ENCODE measurements around the gene OR8S1.

DNA sequence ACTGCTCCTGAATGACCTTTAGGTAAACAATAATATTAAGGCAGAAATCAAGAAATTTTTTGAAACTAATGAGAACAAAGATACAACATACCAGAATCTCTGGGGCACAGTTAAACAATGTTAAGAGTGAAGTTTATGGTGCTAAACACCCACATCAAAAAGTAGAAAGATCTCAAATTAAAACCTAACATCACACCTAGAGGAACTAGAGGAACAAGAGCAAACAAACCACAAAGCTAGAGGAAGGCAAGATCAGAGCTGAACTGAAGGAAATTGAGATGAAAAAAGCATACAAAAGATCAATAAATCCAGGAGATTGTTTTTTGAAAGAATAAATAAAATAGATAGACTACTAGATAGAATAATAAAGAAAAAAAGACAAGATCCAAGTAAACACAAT is 7.2 kb downstream of the OR8S1 start:
- TF ChIP-seq ZNF24 (IDR thresholded peaks at IDR 0.05) = no peak
- no peak for TF ChIP-seq EZH2 (IDR thresholded peaks at IDR 0.05; ENCODE audit: borderline replicate concordance, control insufficient read depth, low read depth, low read length)
- no peak for TF ChIP-seq IKZF2 (IDR thresholded peaks at IDR 0.05)
- no peak for TF ChIP-seq BHLHE40 (IDR thresholded peaks at IDR 0.05; ENCODE audit: borderline replicate concordance in 1 of 2, low read depth in 2 of 2, low read length in 1 of 2)
- no peak for TF ChIP-seq CTCF (IDR thresholded peaks at IDR 0.05 in 2 of 3, conservative IDR thresholded peaks at IDR 0.05 in 1 of 3; ENCODE audit: control insufficient read depth in 2 of 3, extremely low read depth in 1 of 3, insufficient read depth in 1 of 3, low read depth in 3 of 3, low read length in 3 of 3)
